HPDE6-E6E7 (cell line): ENCODE data around the gene THAP4.
"Not testable (repeated sequence)": the region's sequence is repeated elsewhere in the genome, so short reads cannot be mapped to it uniquely, and the experiment has no call there.

Experiments used
- DNase-seq: peaks from one replicate; pipeline ENCODE4 v3.0.0; 2011; ENCODE audit warnings: missing footprints; ENCODE audit errors: extremely low spot score

THAP4 gene

GRCh38 chr2:241584436-241584835 lies 52.5 kb downstream of the THAP4 start:
- DNase-seq, result no peak

- no peak for DNase-seq
Observed at GRCh38 chr2:241582806-241583205, 54.2 kb downstream of the THAP4 start.

GRCh38 chr2:241582328-241582727 lies 54.6 kb downstream of the THAP4 start:
- DNase-seq, result no peak

- DNase-seq, result no peak
Observed at GRCh38 chr2:241579281-241579680, 57.7 kb downstream of the THAP4 start.

- DNase-seq, result no peak
Observed at GRCh38 chr2:241577413-241578122, 59.4 kb downstream of the THAP4 start.

GRCh38 chr2:241576293-241576654 lies 60.7 kb downstream of the THAP4 start:
- DNase-seq, result no peak

GRCh38 chr2:241575624-241576292 lies 61.2 kb downstream of the THAP4 start:
- DNase-seq, result no peak

GRCh38 chr2:241574911-241575623 lies 61.9 kb downstream of the THAP4 start:
- DNase-seq, result no peak

- no peak for DNase-seq
Observed at GRCh38 chr2:241573741-241574140, 63.2 kb downstream of the THAP4 start.

GRCh38 chr2:241572915-241573651 lies 63.9 kb downstream of the THAP4 start:
- not testable (repeated sequence) for DNase-seq

- no peak for DNase-seq
Observed at GRCh38 chr2:241571821-241572620, 64.9 kb downstream of the THAP4 start.

GRCh38 chr2:241570961-241571581 lies 65.9 kb downstream of the THAP4 start:
- no peak for DNase-seq

GRCh38 chr2:241569831-241570281 lies 67.1 kb downstream of the THAP4 start:
- DNase-seq, result no peak

- no peak for DNase-seq
Observed at GRCh38 chr2:241568726-241569125, 68.2 kb downstream of the THAP4 start.

- no peak for DNase-seq
Observed at GRCh38 chr2:241567776-241568175, 69.2 kb downstream of the THAP4 start.

- DNase-seq, result not testable (repeated sequence)
Observed at GRCh38 chr2:241567266-241567665, 69.7 kb downstream of the THAP4 start.

GRCh38 chr2:241566468-241566867 lies 70.5 kb downstream of the THAP4 start:
- no peak for DNase-seq

GRCh38 chr2:241566021-241566420 lies 70.9 kb downstream of the THAP4 start:
- not testable (repeated sequence) for DNase-seq

- DNase-seq, result no peak
Observed at GRCh38 chr2:241565411-241565810, 71.5 kb downstream of the THAP4 start.

GRCh38 chr2:241564596-241565410 lies 72.2 kb downstream of the THAP4 start:
- no peak for DNase-seq
